Upper lobe of left lung (tissue), 6 donors: ENCODE results near the gene UBE2U. TPM values are rescaled to one million over a fixed set of nuclear protein-coding genes. Genes with fewer than 3 reads are reported as not detected.

Experiments
- ATAC-seq, 2 donors: fragments of 200-7000 bp; cut with Tn5 transposase; one replicate each; pipeline ENCODE4 v1.9.1; 2022; ENCODE audit warnings: mild to moderate bottlenecking in 2 of 2, moderate library complexity in 2 of 2; ENCODE audit not compliant: low FRiP score in 2 of 2
- DNase-seq, 2 donors: peaks; one replicate each; pipeline ENCODE4 v3.0.0-alpha.2; 2019 to 2020
- H3K27ac ChIP-seq, 4 donors: fragments of 200-600 bp; sonication (generic); one replicate each; pipeline ENCODE4 v1.5.1; 2016 to 2019
- H3K27me3 ChIP-seq, 4 donors: fragments of 200-600 bp; sonication (generic); one replicate each; pipeline ENCODE4 v1.5.1; 2017 to 2019
- H3K36me3 ChIP-seq, 4 donors: fragments of 200-600 bp; sonication (generic); one replicate each; pipeline ENCODE4 v1.5.1; 2016 to 2019
- H3K4me1 ChIP-seq, 4 donors: fragments of 200-600 bp; sonication (generic); one replicate each; pipeline ENCODE4 v1.5.1; 2018 to 2019
- H3K4me3 ChIP-seq, 4 donors: fragments of 200-600 bp; sonication (generic); one replicate each; pipeline ENCODE4 v1.5.1; 2017 to 2019; ENCODE audit warnings: mild to moderate bottlenecking in 2 of 4, moderate library complexity in 1 of 4
- H3K9me3 ChIP-seq, 4 donors: fragments of 200-600 bp; sonication (generic); one replicate each; pipeline ENCODE4 v1.5.1; 2018 to 2019
- EP300 ChIP-seq, 4 donors: sonication (generic); formaldehyde crosslinking; IDR thresholded peaks; one replicate each; pipeline ENCODE4 v1.5.1; 2017; ENCODE audit warnings: antibody characterized with exemption in 4 of 4, control low read depth in 2 of 4
- POLR2A ChIP-seq, 4 donors: fragments of 450-650 bp; IDR thresholded peaks; one replicate each; pipeline ENCODE4 v1.5.1; 2016 to 2017; ENCODE audit warnings: antibody characterized with exemption in 4 of 4, mild to moderate bottlenecking in 2 of 4
- POLR2AphosphoS5 ChIP-seq, 2 donors: sonication (generic); formaldehyde crosslinking; IDR thresholded peaks; one replicate each; pipeline ENCODE4 v1.5.1; 2017; ENCODE audit warnings: antibody characterized with exemption in 2 of 2
- WGBS, 2 donors: methylation state at CpG; one replicate each; pipeline ENCODE4 v1.1.5; 2017 to 2018; 5-methylcytosine and 5-hydroxymethylcytosine counted together
- total RNA-seq, 6 donors: library from RNA; depleted of rRNA in 4 of 6; stranded (reverse); fragments of >200 nt in 4 of 6; gene quantifications; one replicate each; pipeline versions ENCODE4 v1.1.0 to v1.2.1, GENCODE V29; 2016 to 2021
- TF ChIP-seq, protein P1 (sequence below), 6 experiments: fragments of 450-650 bp in 4 of 6; fragments of 200-600 bp in 2 of 6; sonication (generic) in 2 of 6; IDR thresholded peaks; one replicate each; pipeline ENCODE4 v1.5.1; 2016 to 2019; ENCODE audit warnings: antibody characterized with exemption in 6 of 6
- donor health status: DM: no; HTN: no; CAD: no; lungs with moderate emphysema.
- donor health status: DM: no; HTN: yes; CAD: no; lungs with severe emphysema.

The UBE2U gene
- total RNA-seq, 6 donors from 2014 or later = 0.34 TPM; not detected in 5

DNA sequence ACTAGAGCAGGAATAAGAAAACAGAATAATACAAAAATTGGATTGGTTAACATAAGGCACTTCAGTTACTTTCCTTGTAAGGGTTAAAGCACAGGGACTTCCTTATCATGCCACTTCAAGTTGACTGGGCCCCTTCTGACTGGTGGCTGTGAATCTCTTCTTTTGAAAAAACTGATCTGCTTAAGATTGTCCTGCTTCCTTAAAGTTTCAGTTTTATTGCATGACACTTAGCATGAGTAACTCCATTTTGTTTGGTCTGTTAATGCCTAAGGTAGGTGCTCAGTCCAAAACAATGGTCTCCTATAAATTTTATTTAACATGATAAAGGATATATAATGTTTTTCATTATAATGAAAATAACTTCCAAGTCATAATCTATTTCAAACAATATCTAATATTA is 37.6 kb downstream of the UBE2U start:
- Histone ChIP-seq H3K4me1 (peaks cover 4 to 17% (median 5%) of the 10 kb centered on the region in 4 donors), H3K27me3 (no peaks in the 10 kb centered on the region), H3K27ac (no peak overlapping the region), H3K4me3 (no peak overlapping the region), H3K9me3 (no peaks in the 10 kb centered on the region), H3K36me3 (no peaks in the 10 kb centered on the region)
- no peak for ATAC-seq
- DNase-seq = no peak
- no peak for TF ChIP-seq POLR2AphosphoS5 (IDR thresholded peaks at IDR 0.05)

DNA sequence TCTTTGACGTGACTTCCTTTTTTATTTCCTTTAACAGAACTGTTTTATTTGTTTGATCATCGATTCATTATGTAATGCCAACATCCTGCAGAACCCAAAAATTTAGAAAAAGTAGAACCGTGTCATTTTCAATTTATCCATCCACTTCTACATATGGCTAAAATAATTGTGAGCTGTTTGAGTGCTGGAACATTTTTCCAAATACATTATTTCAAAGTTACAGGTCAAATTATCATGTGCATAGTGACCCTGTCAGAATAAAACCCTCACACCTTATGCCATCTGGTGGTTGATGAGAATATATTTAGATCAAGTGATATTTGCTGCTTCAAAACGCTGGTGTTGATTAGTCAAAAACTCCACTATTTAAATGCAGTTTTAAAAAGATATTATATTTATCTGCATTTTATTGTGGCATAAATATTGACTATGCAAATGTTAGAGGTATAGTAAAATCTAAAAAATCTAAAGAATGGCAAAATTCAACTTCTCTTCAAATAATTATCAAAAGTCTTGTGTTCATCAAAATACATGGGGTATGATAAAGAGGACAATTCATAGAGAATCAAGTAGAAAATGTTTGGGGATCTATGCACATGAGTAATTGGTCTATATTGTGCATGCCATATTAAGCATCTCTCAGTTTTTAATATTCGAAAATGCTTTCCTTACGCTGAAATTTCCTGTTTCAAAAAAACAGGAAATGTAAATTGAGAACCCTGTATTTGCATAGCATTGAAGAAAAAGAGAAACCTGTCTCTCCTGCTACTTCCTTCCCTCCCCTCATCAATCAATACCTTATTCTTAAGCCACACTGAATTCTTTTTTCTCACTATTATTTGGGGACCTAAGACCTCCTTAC is 39.7 kb downstream of the UBE2U start:
- TF ChIP-seq, protein P1, sequence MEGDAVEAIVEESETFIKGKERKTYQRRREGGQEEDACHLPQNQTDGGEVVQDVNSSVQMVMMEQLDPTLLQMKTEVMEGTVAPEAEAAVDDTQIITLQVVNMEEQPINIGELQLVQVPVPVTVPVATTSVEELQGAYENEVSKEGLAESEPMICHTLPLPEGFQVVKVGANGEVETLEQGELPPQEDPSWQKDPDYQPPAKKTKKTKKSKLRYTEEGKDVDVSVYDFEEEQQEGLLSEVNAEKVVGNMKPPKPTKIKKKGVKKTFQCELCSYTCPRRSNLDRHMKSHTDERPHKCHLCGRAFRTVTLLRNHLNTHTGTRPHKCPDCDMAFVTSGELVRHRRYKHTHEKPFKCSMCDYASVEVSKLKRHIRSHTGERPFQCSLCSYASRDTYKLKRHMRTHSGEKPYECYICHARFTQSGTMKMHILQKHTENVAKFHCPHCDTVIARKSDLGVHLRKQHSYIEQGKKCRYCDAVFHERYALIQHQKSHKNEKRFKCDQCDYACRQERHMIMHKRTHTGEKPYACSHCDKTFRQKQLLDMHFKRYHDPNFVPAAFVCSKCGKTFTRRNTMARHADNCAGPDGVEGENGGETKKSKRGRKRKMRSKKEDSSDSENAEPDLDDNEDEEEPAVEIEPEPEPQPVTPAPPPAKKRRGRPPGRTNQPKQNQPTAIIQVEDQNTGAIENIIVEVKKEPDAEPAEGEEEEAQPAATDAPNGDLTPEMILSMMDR (IDR thresholded peaks at IDR 0.05) = peak in 5 of 6 experiments; percentile 14 to 57 (median 49)
- TF ChIP-seq POLR2AphosphoS5 (IDR thresholded peaks at IDR 0.05) = no peak
- 16 to 32% methylated on average over 6 of the region's 6 CpGs for WGBS, 2 donors
- H3K9me3 ChIP-seq = no peaks in the 10 kb centered on the region
- H3K27ac ChIP-seq = no peak overlapping the region
- peaks cover 4 to 17% (median 5%) of the 10 kb centered on the region in 4 donors for H3K4me1 ChIP-seq
- DNase-seq (no peak), ATAC-seq (peak in 1 of 2 donors; percentile 43)
- H3K27me3 ChIP-seq = no peaks in the 10 kb centered on the region
- no peaks in the 10 kb centered on the region for H3K36me3 ChIP-seq
- H3K4me3 ChIP-seq = no peak overlapping the region

DNA sequence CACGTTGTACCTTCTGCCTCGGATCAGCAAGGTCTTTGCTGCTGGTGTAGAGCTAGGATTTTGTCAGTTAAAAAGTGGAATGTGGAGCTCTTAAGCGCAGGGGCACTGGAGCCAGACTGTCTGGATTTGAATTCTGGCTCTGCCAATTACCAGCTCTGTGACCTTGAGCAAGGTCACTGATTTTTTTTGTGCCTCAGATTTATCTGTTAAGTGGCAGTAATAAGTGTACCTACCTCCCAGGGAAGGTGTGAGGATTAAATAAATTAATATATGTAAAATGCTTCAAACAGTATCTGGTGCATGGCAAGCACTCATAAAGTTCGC is 40.3 kb downstream of the UBE2U start:
- no peak for TF ChIP-seq POLR2A (IDR thresholded peaks at IDR 0.05)
- TF ChIP-seq, protein P1 (IDR thresholded peaks at IDR 0.05) = no peak
- no peak for TF ChIP-seq EP300 (IDR thresholded peaks at IDR 0.05)
- no peak for TF ChIP-seq POLR2AphosphoS5 (IDR thresholded peaks at IDR 0.05)
- Histone ChIP-seq H3K27me3 (no peaks in the 10 kb centered on the region), H3K4me1 (peaks cover 4 to 17% (median 5%) of the 10 kb centered on the region in 4 donors), H3K9me3 (no peaks in the 10 kb centered on the region), H3K27ac (no peak overlapping the region), H3K4me3 (no peak overlapping the region), H3K36me3 (no peaks in the 10 kb centered on the region)
- DNase-seq (no peak), ATAC-seq (no peak)
- 47 to 52% methylated on average over 4 of the region's 4 CpGs for WGBS, 2 donors

DNA sequence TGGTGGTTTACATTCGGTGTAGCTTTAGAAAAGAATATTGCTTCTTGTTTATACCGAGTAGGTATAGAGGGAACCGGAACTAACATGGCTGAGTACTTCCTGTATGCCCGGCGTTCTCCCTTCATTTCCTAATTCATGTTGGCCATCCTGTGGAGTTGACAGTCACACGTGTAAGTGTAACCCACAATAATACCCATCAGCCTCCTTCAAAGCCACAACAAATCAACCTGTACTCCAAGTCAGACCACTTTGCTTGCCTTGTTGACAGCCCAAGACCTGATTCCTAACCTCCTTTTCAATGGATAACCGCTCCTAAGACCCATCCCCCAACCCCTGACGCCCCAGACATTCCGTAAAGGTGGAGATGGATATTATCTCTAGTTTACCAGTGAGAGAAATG is 42.1 kb downstream of the UBE2U start:
- TF ChIP-seq, protein P1 (IDR thresholded peaks at IDR 0.05) = no peak
- TF ChIP-seq POLR2A (IDR thresholded peaks at IDR 0.05) (no peak), EP300 (IDR thresholded peaks at IDR 0.05) (no peak), POLR2AphosphoS5 (IDR thresholded peaks at IDR 0.05) (no peak)
- Histone ChIP-seq H3K27me3 (no peaks in the 10 kb centered on the region), H3K27ac (no peak overlapping the region), H3K4me1 (peaks cover 4 to 17% (median 5%) of the 10 kb centered on the region in 4 donors), H3K9me3 (no peaks in the 10 kb centered on the region), H3K36me3 (no peaks in the 10 kb centered on the region), H3K4me3 (peak overlapping the region in 3 of 4 donors; percentile 21 to 31 (median 29))
- ATAC-seq (peak in 1 of 2 donors; percentile 40), DNase-seq (no peak)
- 16 to 21% methylated on average over 9 of the region's 9 CpGs for WGBS, 2 donors

DNA sequence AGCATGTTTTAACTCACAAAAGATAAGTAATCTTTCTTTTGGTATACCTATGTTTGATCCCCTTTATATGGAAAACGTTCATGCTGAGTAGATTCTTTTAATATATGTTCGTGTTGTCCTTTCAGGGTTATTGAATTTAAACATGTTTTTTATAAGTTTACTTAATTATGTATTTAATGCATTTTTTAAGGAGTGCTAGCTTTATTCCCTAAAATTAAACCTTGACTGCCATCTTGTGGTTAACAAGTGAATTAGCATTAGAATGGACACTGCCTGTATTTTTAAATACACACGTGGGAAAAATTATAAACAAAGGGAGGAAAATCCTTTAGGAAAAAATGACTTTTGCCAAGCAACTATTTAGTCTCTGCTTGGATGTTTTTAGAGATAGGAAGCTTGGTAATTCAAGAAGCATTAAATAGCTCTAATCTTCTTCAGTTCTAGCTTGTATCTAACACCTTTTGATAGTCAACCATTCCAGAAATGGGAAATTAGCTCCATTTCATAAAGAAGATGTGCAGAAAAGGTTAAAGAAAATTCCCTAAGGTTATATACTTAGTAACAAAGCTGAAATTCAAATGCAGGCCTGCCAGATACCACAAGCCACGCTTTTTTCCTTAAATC is 43.0 kb downstream of the UBE2U start:
- DNase-seq (no peak), ATAC-seq (peak in 1 of 2 donors; percentile 66)
- H3K4me1 ChIP-seq = peaks cover 4 to 17% (median 5%) of the 10 kb centered on the region in 4 donors
- H3K9me3 ChIP-seq = no peaks in the 10 kb centered on the region
- WGBS, 2 donors = 15 to 17% methylated on average over 4 of the region's 4 CpGs
- no peaks in the 10 kb centered on the region for H3K36me3 ChIP-seq
- H3K4me3 ChIP-seq = no peak overlapping the region
- no peak overlapping the region for H3K27ac ChIP-seq
- no peak for TF ChIP-seq POLR2AphosphoS5 (IDR thresholded peaks at IDR 0.05)
- no peak for TF ChIP-seq POLR2A (IDR thresholded peaks at IDR 0.05)
- no peak for TF ChIP-seq EP300 (IDR thresholded peaks at IDR 0.05)
- TF ChIP-seq, protein P1 (IDR thresholded peaks at IDR 0.05) = peak; percentile 41 to 75 (median 70)
- no peaks in the 10 kb centered on the region for H3K27me3 ChIP-seq
